GM12878 (cell line): ENCODE results near the gene CCDC178. TPM values are rescaled to one million over a fixed set of nuclear protein-coding genes. Genes with fewer than 3 reads are reported as not detected.

Experiments used
- ATAC-seq: fragments of 200-7000 bp; cut with Tn5 transposase; 3 replicates; pipeline ENCODE4 v1.9.1; 2020; ENCODE audit warnings: mild to moderate bottlenecking, moderate library complexity
- BruUV-seq: library from RNA; stranded (reverse); fragments of 400-500 nt; replicated peaks from 2 replicates; lab custom pipeline; 2021; lab: Mats Ljungman, UMichigan
- CTCF ChIA-PET: fragments of 300-600 bp; sonication (Branson Sonifier 250); formaldehyde crosslinking; extraction: SDS; loops from one replicate; lab custom pipeline; 2021; ENCODE audit warnings: inconsistent platforms; lab: Yijun Ruan, JAX
- POLR2A ChIA-PET: fragments of 350-600 bp; formaldehyde crosslinking; extraction: SDS; loops from one replicate; lab custom pipeline; 2021; ENCODE audit warnings: inconsistent platforms; lab: Charles Lee
- RAD21 ChIA-PET: fragments of 300-600 bp; sonication (Branson Sonifier 250); formaldehyde crosslinking; loops from one replicate; lab custom pipeline; 2023; ENCODE audit warnings: antibody characterized with exemption; ENCODE audit not compliant: unreplicated experiment; lab: Charles Lee
- SMC1A ChIA-PET: fragments of 300-600 bp; sonication (Branson Sonifier 250); formaldehyde crosslinking; loops from one replicate; lab custom pipeline; 2023; ENCODE audit not compliant: unreplicated experiment, uncharacterized antibody; lab: Charles Lee
- DNase-seq: peaks from one replicate; pipeline ENCODE4 v3.0.0-alpha.2; 2011; ENCODE audit warnings: low read depth, low spot score
- FAIRE-seq: peaks from 3 replicates; lab custom pipeline; 2011; peaks lifted over from hg19 to GRCh38; lab: Jason Lieb, UNC
- H2AFZ ChIP-seq: 2 replicates; pipeline ENCODE4 v1.6.0; 2011; ENCODE audit warnings: low read depth, low read length, control low read depth; ENCODE audit not compliant: control insufficient read depth
- H3K27ac ChIP-seq: 2 replicates; pipeline ENCODE4 v1.5.1; 2011; ENCODE audit warnings: control low read depth; ENCODE audit not compliant: control insufficient read depth, insufficient read depth
- H3K27me3 ChIP-seq, 2 experiments: replicated peaks in 1 of 2; 2 replicates each; pipeline versions ENCODE4 v1.6.0 to v1.6.1; 2011; ENCODE audit warnings: low read length in 1 of 2; ENCODE audit not compliant: control insufficient read depth in 2 of 2, insufficient read depth in 2 of 2
- H3K36me3 ChIP-seq, 2 experiments: 2 replicates each; pipeline ENCODE4 v1.5.1; 2011; ENCODE audit warnings: low read length in 1 of 2; ENCODE audit not compliant: control insufficient read depth in 2 of 2, insufficient read depth in 2 of 2
- H3K4me1 ChIP-seq: 2 replicates; pipeline ENCODE4 v1.6.1; 2011; ENCODE audit warnings: mild to moderate bottlenecking, low read length, moderate library complexity, mixed read lengths; ENCODE audit not compliant: control insufficient read depth, insufficient read depth
- H3K4me2 ChIP-seq: 2 replicates; pipeline ENCODE4 v1.6.0; 2011; ENCODE audit warnings: control low read depth; ENCODE audit not compliant: control insufficient read depth, insufficient read depth
- H3K4me3 ChIP-seq: fragments of 200-600 bp; sonication (generic); 2 replicates; pipeline ENCODE4 v1.5.1; 2016
- H3K79me2 ChIP-seq: 2 replicates; pipeline ENCODE4 v1.6.0; 2011; ENCODE audit warnings: low read length; ENCODE audit not compliant: control insufficient read depth, insufficient read depth
- H3K9ac ChIP-seq: 2 replicates; pipeline ENCODE4 v1.8.0; 2011; ENCODE audit warnings: low read length, control low read depth, mixed read lengths; ENCODE audit not compliant: control insufficient read depth, insufficient read depth
- H3K9me3 ChIP-seq: replicated peaks from 3 replicates; pipeline ENCODE4 v1.5.1; 2011; ENCODE audit warnings: mild to moderate bottlenecking, low read length; ENCODE audit not compliant: control insufficient read depth, insufficient read depth
- H4K20me1 ChIP-seq: 2 replicates; pipeline ENCODE4 v1.6.0; 2011; ENCODE audit not compliant: control insufficient read depth, insufficient read depth
- CBFB ChIP-seq: IDR thresholded peaks from 2 replicates; pipeline ENCODE4 v1.6.1; 2016; ENCODE audit warnings: antibody characterized with exemption, low read depth
- CHD4 ChIP-seq: fragments of 200-600 bp; sonication (generic); IDR thresholded peaks from 2 replicates; pipeline ENCODE4 v1.6.1; 2016; ENCODE audit warnings: mild to moderate bottlenecking
- FOS ChIP-seq: IDR thresholded peaks from 3 replicates; pipeline ENCODE4 v1.6.1; 2011; ENCODE audit warnings: borderline replicate concordance; ENCODE audit not compliant: insufficient read length; ENCODE audit errors: extremely low read depth
- JUNB ChIP-seq: IDR thresholded peaks from 2 replicates; pipeline ENCODE4 v1.6.1; 2016; ENCODE audit warnings: antibody characterized with exemption, mild to moderate bottlenecking
- PML ChIP-seq: IDR thresholded peaks from 2 replicates; pipeline ENCODE4 v1.6.1; 2012; ENCODE audit warnings: low read length, inconsistent platforms
- SREBF2 ChIP-seq: IDR thresholded peaks from 2 replicates; pipeline ENCODE4 v1.6.1; 2012; ENCODE audit warnings: mild to moderate bottlenecking, low read length
- TCF12 ChIP-seq: IDR thresholded peaks from 2 replicates; pipeline ENCODE4 v1.6.1; 2011; ENCODE audit warnings: low read depth, mild to moderate bottlenecking, low read length
- WGBS: methylation state at CpG from one replicate; pipeline ENCODE4 v1.1.6; 2016; ENCODE audit warnings: low lambda C conversion rate; ENCODE audit not compliant: insufficient replicate concordance, insufficient coverage; ENCODE audit errors: missing lambda C conversion rate; 5-methylcytosine and 5-hydroxymethylcytosine counted together
- in situ Hi-C: fragments of 300-500 bp; cut with MboI; formaldehyde crosslinking; loops from 9 replicates; pipeline ENCODE4 v1.14.3; 2018; ENCODE audit warnings: mixed read lengths
- intact Hi-C: fragments of 100-400 bp; cut with micrococcal nuclease; formaldehyde crosslinking; loops from one replicate; pipeline ENCODE4 v1.14.2; 2022; ENCODE audit not compliant: unreplicated experiment
- polyA plus RNA-seq, 11 experiments: library from polyadenylated mRNA; depleted of rRNA in 4 of 11; unstranded in 6 of 11; stranded (reverse) in 5 of 11; fragments of >200 nt; fragmentation: Nextera tagmentation in 4 of 11; fragmentation: Illumina TruSeq in 1 of 11; extraction: Ambion mirVana in 4 of 11; extraction: Trizol in 1 of 11; gene quantifications; 1 replicate in 1 of 11; 2 replicates in 10 of 11; pipeline versions ENCODE4 v1.2.1 to v1.2.3, GENCODE V29; 2011 to 2016; ENCODE audit warnings: inconsistent platforms in 2 of 11, missing spikeins in 2 of 11, low read depth in 1 of 11
- total RNA-seq, 4 experiments: library from RNA; depleted of rRNA in 3 of 4; stranded (reverse); fragments of >200 nt in 3 of 4; fragmentation: Illumina TruSeq in 1 of 4; extraction: Trizol in 1 of 4; gene quantifications; 2 replicates each; pipeline versions ENCODE4 v1.2.1 to v1.2.3, GENCODE V29; 2013 to 2021

The CCDC178 gene
- total and polyA plus RNA-seq, 10 of the 15 experiments (the other 5 are each of a cell fraction or from before 2014, with no cell fraction given) = 0.04 TPM; not detected in 9

GRCh38 chr18:33375829-33376228 is 64.7 kb downstream of the CCDC178 start:
- no TSS peak for BruUV-seq
- Histone ChIP-seq H4K20me1 (no peaks in the 10 kb centered on the region), H3K9me3 (no peaks in the 10 kb centered on the region), H2AFZ (no peak overlapping the region), H3K9ac (no peak overlapping the region), H3K36me3 (no peaks in the 10 kb centered on the region), H3K79me2 (no peaks in the 10 kb centered on the region), H3K27me3 (no peaks in the 10 kb centered on the region), H3K4me2 (no peak overlapping the region), H3K27ac (no peak overlapping the region), H3K4me3 (no peak overlapping the region), H3K4me1 (no peaks in the 10 kb centered on the region)
- no peak for TF ChIP-seq FOS
- no peak for TF ChIP-seq TCF12
- TF ChIP-seq JUNB = no peak
- no peak for TF ChIP-seq SREBF2
- POLR2A ChIA-PET = no interaction called here
- FAIRE-seq (no peak), ATAC-seq (no peak), DNase-seq (no peak)
- SMC1A ChIA-PET = interaction anchor here (0.6 kb wide), 1 partner anchor 8 kb away, joined by 3 read pairs; no protein-coding TSS in a partner anchor
- RAD21 ChIA-PET = no interaction called here
- intact Hi-C loops = loop anchor here (10.0 kb wide), 1 partner anchor 59 kb away; no protein-coding TSS in a partner anchor
- CTCF ChIA-PET = no interaction called here
- WGBS = 28% methylated on average over 4 of the region's 4 CpGs
- in situ Hi-C loops = no loop called here

GRCh38 chr18:33372442-33372841 is 68.1 kb downstream of the CCDC178 start:
- ChIA-PET POLR2A (no interaction called here), SMC1A (interaction anchor here (1.1 kb wide), 1 partner anchor 18 kb away, joined by 4 read pairs; no protein-coding TSS in a partner anchor), CTCF (no interaction called here), RAD21 (no interaction called here)
- FAIRE-seq (no peak), DNase-seq (no peak), ATAC-seq (no peak)
- no peak overlapping the region for H3K27ac ChIP-seq
- in situ Hi-C loops (no loop called here), intact Hi-C loops (loop anchor here (10.0 kb wide), 1 partner anchor 62 kb away; no protein-coding TSS in a partner anchor)
- TF ChIP-seq CBFB = no peak
- no peak for TF ChIP-seq CHD4
- TF ChIP-seq PML = no peak
- no peaks in the 10 kb centered on the region for H4K20me1 ChIP-seq
- H3K4me3 ChIP-seq = no peak overlapping the region
- no peaks in the 10 kb centered on the region for H3K27me3 ChIP-seq
- no peak overlapping the region for H3K9ac ChIP-seq
- WGBS = 2% methylated on average over 3 of the region's 3 CpGs
- H3K79me2 ChIP-seq = no peaks in the 10 kb centered on the region
- no peaks in the 10 kb centered on the region for H3K9me3 ChIP-seq
- H3K4me2 ChIP-seq = no peak overlapping the region
- no peak overlapping the region for H2AFZ ChIP-seq
- BruUV-seq = no TSS peak
- H3K36me3 ChIP-seq = no peaks in the 10 kb centered on the region
- H3K4me1 ChIP-seq = no peaks in the 10 kb centered on the region
